PC-9 (cell line): ENCODE data around the gene KCNN3. TPM values are rescaled to one million over a fixed set of nuclear protein-coding genes. Genes with fewer than 3 reads are reported as not detected.

ENCODE experiments used
- BruUV-seq: library from RNA; stranded (reverse); fragments of 400-500 nt; replicated peaks from 2 replicates; lab custom pipeline; 2021; lab: Mats Ljungman, UMichigan
- CTCF ChIA-PET: fragments of 300-600 bp; sonication (Branson Sonifier 250); formaldehyde crosslinking; loops from one replicate; lab custom pipeline; 2022; ENCODE audit warnings: antibody characterized with exemption; lab: Charles Lee
- POLR2A ChIA-PET: fragments of 300-600 bp; sonication (Branson Sonifier 250); formaldehyde crosslinking; loops from one replicate; lab custom pipeline; 2022; ENCODE audit warnings: antibody characterized with exemption; ENCODE audit not compliant: unreplicated experiment; lab: Charles Lee
- DNase-seq, 2 experiments: peaks; one replicate each; pipeline versions ENCODE4 v3.0.0 to v3.0.0-alpha.2; 2015 to 2022; ENCODE audit warnings: mixed read lengths in 1 of 2
- H2AFZ ChIP-seq: fragments of 200-600 bp; sonication (generic); 2 replicates; pipeline ENCODE4 v1.8.1; 2017; ENCODE audit warnings: antibody characterized with exemption
- H3F3A ChIP-seq: fragments of 200-600 bp; sonication (generic); 2 replicates; pipeline ENCODE4 v1.8.1; 2017; ENCODE audit warnings: antibody characterized with exemption, mild to moderate bottlenecking, low read depth; ENCODE audit not compliant: insufficient read depth
- H3K27ac ChIP-seq: fragments of 200-600 bp; sonication (generic); 2 replicates; pipeline ENCODE4 v1.6.1; 2016; ENCODE audit warnings: mixed run types
- H3K27me3 ChIP-seq: fragments of 200-600 bp; sonication (generic); 2 replicates; pipeline ENCODE4 v1.6.1; 2016; ENCODE audit warnings: low read depth, mixed run types; ENCODE audit not compliant: insufficient read depth
- H3K36me3 ChIP-seq: fragments of 200-600 bp; sonication (generic); 2 replicates; pipeline ENCODE4 v1.6.1; 2016; ENCODE audit warnings: low read depth, mixed run types
- H3K4me1 ChIP-seq: fragments of 200-600 bp; sonication (generic); replicated peaks from 2 replicates; pipeline ENCODE4 v1.6.1; 2016; ENCODE audit warnings: mixed run types; ENCODE audit not compliant: insufficient read depth
- H3K4me2 ChIP-seq: fragments of 200-600 bp; sonication (generic); 2 replicates; pipeline ENCODE4 v1.6.1; 2017; ENCODE audit warnings: mixed run types
- H3K4me3 ChIP-seq: fragments of 200-600 bp; sonication (generic); 2 replicates; pipeline ENCODE4 v1.6.1; 2016; ENCODE audit warnings: mixed run types
- H3K79me2 ChIP-seq: fragments of 200-600 bp; sonication (generic); 2 replicates; pipeline ENCODE4 v1.6.1; 2017; ENCODE audit warnings: low read depth, mixed run types
- H3K9me2 ChIP-seq: fragments of 200-600 bp; sonication (generic); 2 replicates; pipeline ENCODE4 v1.8.1; 2017; ENCODE audit warnings: mild to moderate bottlenecking; ENCODE audit not compliant: insufficient read depth
- H3K9me3 ChIP-seq: fragments of 200-600 bp; sonication (generic); 2 replicates; pipeline ENCODE4 v1.8.1; 2016; ENCODE audit warnings: low read depth; ENCODE audit not compliant: insufficient read depth
- H4K20me1 ChIP-seq: fragments of 200-600 bp; sonication (generic); 2 replicates; pipeline ENCODE4 v1.8.1; 2017; ENCODE audit not compliant: insufficient read depth
- EZH2 ChIP-seq: fragments of 200-600 bp; sonication (generic); IDR thresholded peaks from 2 replicates; pipeline ENCODE4 v1.8.0; 2017; ENCODE audit warnings: antibody characterized with exemption, low read depth
- intact Hi-C: fragments of 100-400 bp; cut with micrococcal nuclease; formaldehyde crosslinking; loops from one replicate; pipeline ENCODE4 v1.10.0; 2022; ENCODE audit not compliant: unreplicated experiment
- total RNA-seq: library from RNA; stranded (reverse); gene quantifications from 2 replicates; pipeline ENCODE4 v1.2.3, GENCODE V29; 2021
- TF ChIP-seq, protein P1 (sequence below): fragments of 200-600 bp; sonication (generic); conservative IDR thresholded peaks from 2 replicates; pipeline ENCODE4 v1.6.1; 2017; ENCODE audit warnings: mixed run types, antibody characterized with exemption, mild to moderate bottlenecking, moderate library complexity

KCNN3 gene
- total RNA-seq, 1 experiment from 2014 or later = 1.1 TPM

DNA sequence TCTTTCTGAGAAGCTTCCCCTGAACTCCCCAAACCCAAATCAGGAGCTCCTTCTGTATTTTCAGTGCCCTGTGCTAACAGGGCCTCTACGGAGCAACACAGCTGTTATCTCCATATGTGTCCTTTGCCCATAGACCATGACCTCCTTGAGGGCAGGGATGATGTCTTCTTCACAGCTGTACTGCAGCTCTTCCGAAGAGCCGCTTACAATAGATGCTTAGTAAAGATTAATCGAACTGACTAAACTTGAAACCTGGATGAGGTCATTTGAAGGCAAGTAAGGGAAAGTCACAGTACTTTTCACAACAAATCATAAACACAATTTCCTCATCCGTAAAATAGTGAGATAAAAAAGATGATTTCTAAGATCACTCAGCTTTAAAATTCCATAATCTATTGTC, 4.4 kb upstream of the KCNN3 start:
- TF ChIP-seq, protein P1, sequence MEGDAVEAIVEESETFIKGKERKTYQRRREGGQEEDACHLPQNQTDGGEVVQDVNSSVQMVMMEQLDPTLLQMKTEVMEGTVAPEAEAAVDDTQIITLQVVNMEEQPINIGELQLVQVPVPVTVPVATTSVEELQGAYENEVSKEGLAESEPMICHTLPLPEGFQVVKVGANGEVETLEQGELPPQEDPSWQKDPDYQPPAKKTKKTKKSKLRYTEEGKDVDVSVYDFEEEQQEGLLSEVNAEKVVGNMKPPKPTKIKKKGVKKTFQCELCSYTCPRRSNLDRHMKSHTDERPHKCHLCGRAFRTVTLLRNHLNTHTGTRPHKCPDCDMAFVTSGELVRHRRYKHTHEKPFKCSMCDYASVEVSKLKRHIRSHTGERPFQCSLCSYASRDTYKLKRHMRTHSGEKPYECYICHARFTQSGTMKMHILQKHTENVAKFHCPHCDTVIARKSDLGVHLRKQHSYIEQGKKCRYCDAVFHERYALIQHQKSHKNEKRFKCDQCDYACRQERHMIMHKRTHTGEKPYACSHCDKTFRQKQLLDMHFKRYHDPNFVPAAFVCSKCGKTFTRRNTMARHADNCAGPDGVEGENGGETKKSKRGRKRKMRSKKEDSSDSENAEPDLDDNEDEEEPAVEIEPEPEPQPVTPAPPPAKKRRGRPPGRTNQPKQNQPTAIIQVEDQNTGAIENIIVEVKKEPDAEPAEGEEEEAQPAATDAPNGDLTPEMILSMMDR = no peak
- TF ChIP-seq EZH2 = no peak
- Histone ChIP-seq H2AFZ (no peak overlapping the region), H3K36me3 (no peaks in the 10 kb centered on the region), H3K27ac (no peak overlapping the region), H3K4me1 (peaks cover 13% of the 10 kb centered on the region), H3F3A (no peaks in the 10 kb centered on the region), H3K79me2 (no peaks in the 10 kb centered on the region), H3K27me3 (peaks cover 42% of the 10 kb centered on the region), H4K20me1 (no peaks in the 10 kb centered on the region), H3K9me3 (no peaks in the 10 kb centered on the region), H3K9me2 (no peaks in the 10 kb centered on the region), H3K4me3 (no peak overlapping the region), H3K4me2 (no peak overlapping the region)
- no TSS peak for BruUV-seq
- intact Hi-C loops = loop anchor here (10.0 kb wide), 1 partner anchor 390 kb away; no protein-coding TSS in a partner anchor
- ChIA-PET CTCF (interaction anchor here (1.0 kb wide), 1 partner anchor 395 kb away, joined by 3 read pairs; no protein-coding TSS in a partner anchor), POLR2A (no interaction called here)
- no peak for DNase-seq

DNA sequence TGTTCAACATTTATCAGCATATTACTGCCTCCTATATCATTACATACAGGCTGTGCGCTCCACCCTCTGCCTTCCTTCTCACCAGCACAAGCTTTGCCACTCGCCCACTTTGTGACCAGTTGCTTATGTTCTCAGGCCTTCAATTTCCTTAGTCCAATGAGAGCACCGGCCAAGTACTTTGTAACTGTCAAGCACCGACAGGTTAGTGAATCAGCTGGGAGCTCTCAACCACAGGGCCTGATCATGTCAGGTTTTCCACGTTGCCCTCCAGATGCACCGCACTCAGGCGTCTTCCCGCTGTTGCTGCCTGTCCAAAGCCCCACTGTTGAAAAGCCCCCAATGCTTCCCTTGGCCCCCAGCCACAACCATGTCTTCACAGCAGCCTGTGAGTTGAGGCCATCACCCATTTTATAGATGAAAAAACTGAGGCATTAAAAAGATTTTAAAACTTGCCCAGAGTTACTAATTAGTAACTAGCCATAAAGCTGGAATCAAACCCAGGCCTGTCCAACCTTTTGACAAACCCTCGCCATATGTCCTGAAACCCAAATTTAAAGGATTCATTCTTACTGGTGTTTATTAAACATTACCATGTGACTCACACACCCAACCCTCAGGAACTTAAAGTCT, 3.4 kb upstream of the KCNN3 start:
- H3K27ac ChIP-seq = no peak overlapping the region
- H3K9me3 ChIP-seq = no peaks in the 10 kb centered on the region
- no peaks in the 10 kb centered on the region for H3K36me3 ChIP-seq
- ChIA-PET CTCF (interaction anchor here (0.6 to 1.1 kb wide), 3 partner anchors 8 to 394 kb away, joined by 3 to 4 read pairs (median 3); no protein-coding TSS in a partner anchor), POLR2A (interaction anchor here (0.6 kb wide), 1 partner anchor 82 kb away, joined by 30 read pairs; no protein-coding TSS in a partner anchor)
- H3K4me3 ChIP-seq = no peak overlapping the region
- H2AFZ ChIP-seq = no peak overlapping the region
- H3F3A ChIP-seq = no peaks in the 10 kb centered on the region
- no peaks in the 10 kb centered on the region for H3K9me2 ChIP-seq
- no peak for DNase-seq
- peaks cover 43% of the 10 kb centered on the region for H3K27me3 ChIP-seq
- intact Hi-C loops = loop anchor here (10.0 kb wide), 1 partner anchor 389 kb away; no protein-coding TSS in a partner anchor
- no peaks in the 10 kb centered on the region for H4K20me1 ChIP-seq
- BruUV-seq = no TSS peak
- no peak for TF ChIP-seq EZH2
- TF ChIP-seq, protein P1 = no peak
- peaks cover 13% of the 10 kb centered on the region for H3K4me1 ChIP-seq
- H3K4me2 ChIP-seq = no peak overlapping the region
- no peaks in the 10 kb centered on the region for H3K79me2 ChIP-seq

DNA sequence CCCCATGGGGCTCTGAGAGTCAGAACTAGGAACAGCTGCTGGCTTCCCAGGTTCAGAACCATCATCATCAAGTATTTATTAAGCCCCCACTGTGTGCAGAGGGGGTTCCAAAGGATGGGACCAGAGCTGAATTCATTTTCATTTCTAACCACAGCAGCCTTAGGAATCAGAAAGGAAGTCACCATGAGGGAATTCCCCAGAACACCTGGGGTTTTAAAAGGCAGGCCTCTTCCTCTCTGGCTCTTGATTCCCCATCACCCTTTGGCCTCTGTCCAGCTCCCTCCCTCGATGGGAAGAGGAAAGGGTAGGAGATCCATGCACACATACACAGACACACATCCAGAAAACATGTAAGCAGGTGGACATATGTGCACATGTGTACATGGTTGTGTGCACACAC, 1.3 kb upstream of the KCNN3 start:
- Histone ChIP-seq H3K4me3 (no peak overlapping the region), H3K9me2 (no peaks in the 10 kb centered on the region), H3K4me2 (no peak overlapping the region), H3F3A (no peaks in the 10 kb centered on the region), H4K20me1 (no peaks in the 10 kb centered on the region), H3K4me1 (no peaks in the 10 kb centered on the region), H3K27ac (no peak overlapping the region), H3K79me2 (no peaks in the 10 kb centered on the region), H2AFZ (no peak overlapping the region), H3K27me3 (peaks cover 62% of the 10 kb centered on the region), H3K36me3 (no peaks in the 10 kb centered on the region), H3K9me3 (no peaks in the 10 kb centered on the region)
- no peak for TF ChIP-seq EZH2
- TF ChIP-seq, protein P1 = no peak
- intact Hi-C loops = loop anchor here (10.0 kb wide), 1 partner anchor 387 kb away; no protein-coding TSS in a partner anchor
- ChIA-PET CTCF (no interaction called here), POLR2A (no interaction called here)
- no peak for DNase-seq
- no TSS peak for BruUV-seq
